ENCODE results near the gene TRIM15. TPM values are rescaled to one million over a fixed set of nuclear protein-coding genes. Genes with fewer than 3 reads are reported as not detected.

TRIM15 gene
- total RNA-seq, 1 experiment from 2014 or later = not detected

- Histone ChIP-seq H3K79me2 (ENCODE audit: low read length) (no peaks in the 10 kb centered on the region), H3K27ac (ENCODE audit: low read length) (no peak within 1 kb of the TSS), H3F3A (ENCODE audit: low read length, unreplicated experiment) (no peaks in the 10 kb centered on the region), H3K9me3 (ENCODE audit: low read length) (no peaks in the 10 kb centered on the region), H3K4me2 (ENCODE audit: low read length) (no peak within 1 kb of the TSS), H3K9me2 (replicated peaks; ENCODE audit: low read length) (no peaks in the 10 kb centered on the region), H3K4me1 (ENCODE audit: insufficient read depth, low read length) (peaks cover 11% of the 10 kb centered on the region), H2AFZ (ENCODE audit: low read length) (no peak within 1 kb of the TSS), H3K4me3 (ENCODE audit: low read length) (no peak within 1 kb of the TSS), H3K27me3 (ENCODE audit: low read length) (no peaks in the 10 kb centered on the region), H3K9ac (ENCODE audit: low read length) (no peak within 1 kb of the TSS), H4K20me1 (ENCODE audit: low read length) (no peaks in the 10 kb centered on the region), H3K36me3 (ENCODE audit: low read depth, low read length) (no peaks in the 10 kb centered on the region)
- intact Hi-C loops (cut with micrococcal nuclease) = no loop called here
- no TSS peak for BruUV-seq (replicated peaks)
- POLR2A ChIA-PET (ENCODE audit: unreplicated experiment) = no interaction called here
- CTCF ChIA-PET = no interaction called here
- no peak for ATAC-seq
- no peak for DNase-seq
- no peak for TF ChIP-seq EZH2phosphoT487 (IDR thresholded peaks at IDR 0.05; ENCODE audit: borderline replicate concordance, low read length)
- no peak for TF ChIP-seq EZH2 (IDR thresholded peaks at IDR 0.05; ENCODE audit: low read length, unreplicated experiment)
- no peak for TF ChIP-seq CTCF (conservative IDR thresholded peaks at IDR 0.05; ENCODE audit: low read depth, low read length)
These were observed 2.4 kb upstream of the TRIM15 start, which contains the start of gene TRIM10 for GRCh38 chr6:30160785-30161531. TSS of gene TRIM10 (minus strand) at chr6:30161211. CDS start at chr6:30160858, 353 bp downstream.

- no peak overlapping the region for H2AFZ ChIP-seq (ENCODE audit: low read length)
These were observed 869 bp upstream of the TRIM15 start for GRCh38 chr6:30162265-30163089.

More at GRCh38 chr6:30162265-30163089, 869 bp upstream of the TRIM15 start:
- no peaks in the 10 kb centered on the region for H3K9me3 ChIP-seq (ENCODE audit: low read length)
- no peak overlapping the region for H3K4me3 ChIP-seq (ENCODE audit: low read length)
- no peak for DNase-seq
- H4K20me1 ChIP-seq (ENCODE audit: low read length) = no peaks in the 10 kb centered on the region
- no peaks in the 10 kb centered on the region for H3K36me3 ChIP-seq (ENCODE audit: low read depth, low read length)
- TF ChIP-seq EZH2 (IDR thresholded peaks at IDR 0.05; ENCODE audit: low read length, unreplicated experiment) (no peak), CTCF (conservative IDR thresholded peaks at IDR 0.05; ENCODE audit: low read depth, low read length) (no peak), EZH2phosphoT487 (IDR thresholded peaks at IDR 0.05; ENCODE audit: borderline replicate concordance, low read length) (no peak)
- ChIA-PET CTCF (no interaction called here), POLR2A (ENCODE audit: unreplicated experiment) (no interaction called here)
- H3K9me2 ChIP-seq (replicated peaks; ENCODE audit: low read length) = no peaks in the 10 kb centered on the region
- H3K27ac ChIP-seq (ENCODE audit: low read length) = no peak overlapping the region
- intact Hi-C loops (cut with micrococcal nuclease) = no loop called here
- no peaks in the 10 kb centered on the region; the same call in 1 of the 2 replicates for H3K27me3 ChIP-seq (ENCODE audit: low read length)
- no TSS peak for BruUV-seq (replicated peaks)
- no peaks in the 10 kb centered on the region for H3F3A ChIP-seq (ENCODE audit: low read length, unreplicated experiment)
- no peak for ATAC-seq
- no peak overlapping the region for H3K9ac ChIP-seq (ENCODE audit: low read length)
- H3K4me1 ChIP-seq (ENCODE audit: insufficient read depth, low read length) = no peaks in the 10 kb centered on the region
- H3K4me2 ChIP-seq (ENCODE audit: low read length) = no peak overlapping the region
- H3K79me2 ChIP-seq (ENCODE audit: low read length) = no peaks in the 10 kb centered on the region

Measured in PC-3 (cell line).